Neuronal stem cell (in vitro differentiated cells): Measurements from ENCODE around the gene MGMT.

Source experiments
- DNase-seq: peaks from one replicate; pipeline ENCODE4 v3.0.0-alpha.2; 2013; ENCODE audit warnings: low spot score
- H2AFZ ChIP-seq: one replicate; pipeline ENCODE4 v1.6.1; 2013; ENCODE audit warnings: mild to moderate bottlenecking, low read length, inconsistent platforms
- H2AK5ac ChIP-seq: 2 replicates; pipeline ENCODE4 v1.6.1; 2013; ENCODE audit warnings: low read depth, mild to moderate bottlenecking, inconsistent platforms, low read length, moderate library complexity, mixed read lengths
- H2BK120ac ChIP-seq: 2 replicates; pipeline ENCODE4 v1.6.1; 2013; ENCODE audit warnings: low read depth, mild to moderate bottlenecking, inconsistent platforms, low read length, moderate library complexity, mixed read lengths
- H2BK12ac ChIP-seq: one replicate; pipeline ENCODE4 v1.6.1; 2013; ENCODE audit warnings: low read length, inconsistent platforms
- H2BK15ac ChIP-seq: 2 replicates; pipeline ENCODE4 v1.6.1; 2013; ENCODE audit warnings: mild to moderate bottlenecking, low read length, inconsistent platforms, mixed read lengths
- H2BK5ac ChIP-seq: one replicate; pipeline ENCODE4 v1.6.1; 2013; ENCODE audit warnings: inconsistent platforms, mild to moderate bottlenecking, low read length, moderate library complexity
- H3K14ac ChIP-seq: one replicate; pipeline ENCODE4 v1.6.1; 2013; ENCODE audit warnings: low read length, inconsistent platforms
- H3K18ac ChIP-seq: 2 replicates; pipeline ENCODE4 v1.6.1; 2013; ENCODE audit warnings: low read length, inconsistent platforms
- H3K23ac ChIP-seq: 2 replicates; pipeline ENCODE4 v1.6.1; 2013; ENCODE audit warnings: low read depth, mild to moderate bottlenecking, mixed read lengths, low read length, inconsistent platforms; ENCODE audit not compliant: poor library complexity
- H3K27ac ChIP-seq: replicated peaks from 3 replicates; pipeline ENCODE4 v1.5.1; 2013; ENCODE audit warnings: low read length, inconsistent platforms
- H3K27me3 ChIP-seq, 3 experiments: 2 replicates each; pipeline ENCODE4 v1.6.1; 2013; ENCODE audit warnings: low read length in 3 of 3, mild to moderate bottlenecking in 2 of 3, inconsistent platforms in 1 of 3, low read depth in 1 of 3, mixed read lengths in 1 of 3, moderate library complexity in 1 of 3; ENCODE audit not compliant: control insufficient read depth in 3 of 3, insufficient read depth in 3 of 3
- H3K36me3 ChIP-seq, 2 donors: replicated peaks in 1 of 2; 2 replicates each; pipeline ENCODE4 v1.6.1; 2013; ENCODE audit warnings: low read length in 2 of 2; ENCODE audit not compliant: control insufficient read depth in 2 of 2, insufficient read depth in 2 of 2
- H3K4ac ChIP-seq: 2 replicates; pipeline ENCODE4 v1.6.1; 2013; ENCODE audit warnings: inconsistent platforms, mild to moderate bottlenecking, low read length, moderate library complexity
- H3K4me1 ChIP-seq, 2 donors: 1 replicate in 1 of 2; 2 replicates in 1 of 2; pipeline ENCODE4 v1.6.1; 2013; ENCODE audit warnings: low read length in 2 of 2, low read depth in 1 of 2; ENCODE audit not compliant: control insufficient read depth in 2 of 2, insufficient read depth in 1 of 2
- H3K4me2 ChIP-seq: one replicate; pipeline ENCODE4 v1.6.1; 2013; ENCODE audit warnings: mild to moderate bottlenecking, low read length, inconsistent platforms; ENCODE audit not compliant: insufficient read depth, poor library complexity, severe bottlenecking
- H3K4me3 ChIP-seq, 2 donors: 2 replicates each; pipeline ENCODE4 v1.5.1; 2013; ENCODE audit warnings: low read length in 2 of 2, mild to moderate bottlenecking in 2 of 2, inconsistent platforms in 1 of 2, moderate library complexity in 1 of 2
- H3K79me1 ChIP-seq: one replicate; pipeline ENCODE4 v1.6.1; 2013; ENCODE audit warnings: low read depth, mild to moderate bottlenecking, inconsistent platforms, low read length, moderate library complexity
- H3K9ac ChIP-seq: one replicate; pipeline ENCODE4 v1.6.1; 2013; ENCODE audit warnings: mild to moderate bottlenecking, low read depth, low read length, inconsistent platforms; ENCODE audit not compliant: poor library complexity
- H3K9me3 ChIP-seq, 2 donors: replicated peaks in 1 of 2; 2 replicates each; pipeline versions ENCODE3 to v1.6.1; 2013; ENCODE audit warnings: low read length in 2 of 2, mild to moderate bottlenecking in 2 of 2, inconsistent platforms in 1 of 2, low read depth in 1 of 2, mixed read lengths in 1 of 2, moderate library complexity in 1 of 2; ENCODE audit not compliant: control insufficient read depth in 2 of 2, insufficient read depth in 1 of 2
- H4K8ac ChIP-seq: one replicate; pipeline ENCODE4 v1.6.1; 2013; ENCODE audit warnings: low read depth, mild to moderate bottlenecking, inconsistent platforms, low read length, moderate library complexity
- H4K91ac ChIP-seq: one replicate; pipeline ENCODE4 v1.6.1; 2013; ENCODE audit warnings: low read length, low read depth, mild to moderate bottlenecking, inconsistent platforms; ENCODE audit not compliant: poor library complexity
- WGBS, 2 donors: extraction: QIAGEN DNeasy Blood & Tissue Kit; methylation state at CpG; one replicate each; pipeline ENCODE4 v1.1.7; 2013; ENCODE audit warnings: missing lambda C conversion rate in 2 of 2, mixed read lengths in 1 of 2; ENCODE audit not compliant: insufficient read length in 2 of 2, insufficient replicate concordance in 1 of 2; ENCODE audit errors: extremely low coverage in 2 of 2; 5-methylcytosine and 5-hydroxymethylcytosine counted together

Gene MGMT

DNA sequence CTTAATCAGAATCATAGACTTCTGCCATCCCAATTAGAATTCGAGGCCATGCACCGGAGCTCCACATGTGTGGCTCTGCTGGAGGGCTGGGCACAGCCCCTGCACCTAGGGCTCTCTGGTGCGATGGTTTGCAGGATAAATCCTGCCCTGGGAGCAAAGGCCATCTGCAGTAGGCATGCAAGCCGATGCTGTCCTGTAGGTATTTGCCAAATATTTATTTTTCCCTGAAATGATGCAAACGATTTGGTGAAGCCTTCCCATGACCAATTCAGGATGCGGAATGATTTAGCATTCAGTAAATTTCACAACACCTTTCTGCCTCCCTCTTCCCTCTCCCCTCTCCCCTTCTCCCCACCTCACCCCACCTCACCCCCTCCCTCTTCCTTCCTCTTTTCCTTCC lies 326.4 kb downstream of the MGMT start:
- H3K18ac ChIP-seq, result no peak overlapping the region
- H3K36me3 ChIP-seq, result peaks cover 0 to 2% of the 10 kb centered on the region in 2 donors

DNA sequence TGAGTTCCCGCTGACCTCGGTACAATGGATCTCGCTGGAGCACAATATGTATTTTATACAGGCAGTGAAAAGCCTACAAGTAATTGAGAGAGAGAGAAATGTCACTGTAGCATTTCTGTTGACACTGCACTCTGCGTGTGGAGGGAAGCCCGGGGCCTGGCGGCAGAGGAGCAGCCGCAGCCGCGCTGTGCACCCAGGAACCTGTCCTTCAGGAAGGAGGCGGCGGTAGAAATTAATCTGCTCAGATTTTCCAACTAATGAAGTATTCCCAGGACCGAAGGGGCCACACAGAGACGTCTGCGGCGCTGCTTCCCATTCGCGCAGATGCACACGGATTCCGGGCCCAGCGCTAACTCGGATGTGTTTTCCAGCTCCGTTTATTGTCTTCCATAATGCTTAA lies 327.0 kb downstream of the MGMT start:
- no peak overlapping the region for H2AFZ ChIP-seq
- H3K18ac ChIP-seq, result peak overlapping the region; percentile 30
- no peak overlapping the region for H2BK120ac ChIP-seq
- H2BK5ac ChIP-seq, result no peak overlapping the region
- H4K8ac ChIP-seq, result no peak overlapping the region
- no peaks in the 10 kb centered on the region for H3K27me3 ChIP-seq
- no peak overlapping the region for H3K27ac ChIP-seq
- no peak overlapping the region for H2BK15ac ChIP-seq
- H4K91ac ChIP-seq, result no peak overlapping the region
- H3K4me3 ChIP-seq, result no peak overlapping the region
- H3K4ac ChIP-seq, result no peak overlapping the region
- H3K79me1 ChIP-seq, result no peaks in the 10 kb centered on the region
- H2BK12ac ChIP-seq, result no peak overlapping the region
- H3K4me2 ChIP-seq, result no peak overlapping the region
- H3K4me1 ChIP-seq, result peaks cover 0 to 1% of the 10 kb centered on the region in 2 donors
- H3K23ac ChIP-seq, result no peak overlapping the region
- no peak overlapping the region for H3K14ac ChIP-seq
- no CpG with 5 or more reads among the region's 22 CpGs for WGBS, 2 donors
- peaks cover 0 to 2% of the 10 kb centered on the region in 2 donors for H3K9me3 ChIP-seq
- H2AK5ac ChIP-seq, result no peak overlapping the region
- no peak overlapping the region for H3K9ac ChIP-seq
- DNase-seq, result no peak
- peaks cover 0 to 2% of the 10 kb centered on the region in 2 donors for H3K36me3 ChIP-seq

More for the DNA sequence above, 326.4 kb downstream of the MGMT start:
- Histone ChIP-seq H2BK5ac (peak overlapping the region; percentile 7), H3K4ac (no peak overlapping the region), H2BK120ac (no peak overlapping the region), H4K91ac (no peak overlapping the region), H3K23ac (no peak overlapping the region), H3K27ac (no peak overlapping the region), H3K9me3 (peaks cover 0 to 2% of the 10 kb centered on the region in 2 donors), H3K27me3 (no peaks in the 10 kb centered on the region), H2AFZ (no peak overlapping the region), H3K4me2 (no peak overlapping the region), H2BK15ac (no peak overlapping the region), H3K79me1 (no peaks in the 10 kb centered on the region), H3K4me3 (no peak overlapping the region), H3K4me1 (peaks cover 0 to 1% of the 10 kb centered on the region in 2 donors), H3K14ac (no peak overlapping the region), H3K9ac (no peak overlapping the region), H2BK12ac (no peak overlapping the region), H2AK5ac (no peak overlapping the region), H4K8ac (no peak overlapping the region)
- DNase-seq, result no peak
- no CpG with 5 or more reads among the region's 6 CpGs for WGBS, 2 donors

DNA sequence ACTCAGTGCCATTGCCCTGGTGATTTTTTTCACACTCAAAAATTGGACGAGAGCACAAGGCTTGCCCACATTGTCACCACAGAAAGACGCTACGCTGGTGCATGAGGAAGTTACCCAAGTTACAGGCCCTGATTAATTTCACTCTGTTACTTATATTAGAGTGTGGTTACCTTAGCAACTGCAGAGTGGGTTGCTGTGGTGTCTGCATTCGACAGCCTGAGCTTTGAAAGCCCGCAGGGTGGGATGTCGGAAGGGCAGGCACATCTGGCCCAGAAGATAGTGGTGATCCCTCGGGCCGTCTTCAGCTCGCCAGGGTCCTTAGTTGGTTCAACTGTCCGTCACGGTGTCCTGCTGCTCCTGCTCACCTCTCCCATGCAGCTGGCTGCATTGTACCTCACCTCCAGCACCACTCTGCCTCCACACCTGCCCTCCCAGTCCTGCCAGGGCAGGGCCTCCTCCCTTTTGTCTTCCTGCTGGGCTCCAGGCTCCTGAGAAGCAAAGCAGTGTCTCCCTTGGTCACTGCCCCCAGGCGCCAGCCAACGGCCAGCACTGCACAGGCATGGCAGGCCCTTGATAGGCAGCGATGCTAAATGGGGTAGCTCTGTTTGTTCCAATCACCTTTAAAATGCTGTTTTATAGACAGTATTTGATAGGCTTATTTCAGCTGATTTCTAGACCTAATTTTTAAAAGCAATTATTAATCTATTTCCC lies 329.8 kb downstream of the MGMT start:
- Histone ChIP-seq H3K27me3 (no peaks in the 10 kb centered on the region), H4K91ac (no peak overlapping the region), H2BK12ac (no peak overlapping the region), H3K23ac (no peak overlapping the region), H3K9ac (no peak overlapping the region), H2BK15ac (no peak overlapping the region), H3K18ac (no peak overlapping the region), H3K9me3 (peaks cover 0 to 4% of the 10 kb centered on the region in 2 donors), H3K14ac (no peak overlapping the region), H3K4me2 (no peak overlapping the region), H3K4me1 (peaks cover 0 to 6% of the 10 kb centered on the region in 2 donors), H4K8ac (no peak overlapping the region), H3K4ac (no peak overlapping the region), H3K36me3 (peaks cover 0 to 2% of the 10 kb centered on the region in 2 donors), H2AK5ac (no peak overlapping the region), H2BK120ac (no peak overlapping the region), H3K27ac (no peak overlapping the region), H2AFZ (no peak overlapping the region), H3K79me1 (no peaks in the 10 kb centered on the region), H3K4me3 (no peak overlapping the region), H2BK5ac (no peak overlapping the region)
- no peak for DNase-seq
- no CpG with 5 or more reads among the region's 14 CpGs for WGBS, 2 donors

- H4K91ac ChIP-seq, result no peak overlapping the region
- H2BK12ac ChIP-seq, result no peak overlapping the region
- H2BK15ac ChIP-seq, result no peak overlapping the region
- no peaks in the 10 kb centered on the region for H3K36me3 ChIP-seq
- H3K18ac ChIP-seq, result no peak overlapping the region
- H3K4me3 ChIP-seq, result no peak overlapping the region
- no peak overlapping the region for H3K4me2 ChIP-seq
- H3K4ac ChIP-seq, result no peak overlapping the region
- H3K9me3 ChIP-seq, result peaks cover 0 to 2% of the 10 kb centered on the region in 2 donors
- H2AFZ ChIP-seq, result no peak overlapping the region
- no peaks in the 10 kb centered on the region for H3K27me3 ChIP-seq
- no peaks in the 10 kb centered on the region for H3K79me1 ChIP-seq
- H2BK5ac ChIP-seq, result no peak overlapping the region
- no peak overlapping the region for H4K8ac ChIP-seq
- no peak overlapping the region for H2AK5ac ChIP-seq
- H3K14ac ChIP-seq, result peak overlapping the region; percentile 59
- H3K4me1 ChIP-seq, result peaks cover 0 to 5% of the 10 kb centered on the region in 2 donors
- H3K9ac ChIP-seq, result no peak overlapping the region
- no peak overlapping the region for H3K23ac ChIP-seq
- H3K27ac ChIP-seq, result no peak overlapping the region
- H2BK120ac ChIP-seq, result no peak overlapping the region
- WGBS, 2 donors, result no CpG with 5 or more reads among the region's 3 CpGs
- DNase-seq, result no peak
Measured at GRCh38 chr10:129799942-129800341, 332.9 kb downstream of the MGMT start.
